ENCODE results near the gene NRXN3. TPM values are rescaled to one million over a fixed set of nuclear protein-coding genes. Genes with fewer than 3 reads are reported as not detected.

The NRXN3 gene
- total RNA-seq, 1 experiment from 2014 or later = not detected

GRCh38 chr14:79056879-79057278 lies 886.7 kb downstream of the NRXN3 start:
- H3K27ac ChIP-seq (ENCODE audit: low read depth, low read length) = no peak overlapping the region
- no peak for TF ChIP-seq POLR2A (IDR thresholded peaks at IDR 0.05; ENCODE audit: borderline replicate concordance, extremely low read depth, insufficient read depth, insufficient read length)
- TF ChIP-seq EGR1 (IDR thresholded peaks at IDR 0.05; ENCODE audit: low read depth) = no peak
- no peak for TF ChIP-seq ZNF274 (IDR thresholded peaks at IDR 0.05; ENCODE audit: low read depth, low read length)
- no peak for TF ChIP-seq FOSL1 (IDR thresholded peaks at IDR 0.05; ENCODE audit: low read depth)
- no peak for TF ChIP-seq ELF1 (IDR thresholded peaks at IDR 0.05; ENCODE audit: borderline replicate concordance, low read depth)
- peaks cover 7 to 19% of the 10 kb centered on the region in 2 experiments; a peak in 2 of 4 replicates for H3K9me3 ChIP-seq (ENCODE audit: control insufficient read depth in 1 of 2, insufficient read depth in 1 of 2, low read depth in 1 of 2, low read length in 2 of 2)
- no peaks in the 10 kb centered on the region for H3K79me2 ChIP-seq (ENCODE audit: insufficient read depth, low read length)
- no peak for DNase-seq (ENCODE audit: low read depth, low spot score)
- no peak overlapping the region for H3K4me2 ChIP-seq (ENCODE audit: low read length)
- no peak overlapping the region for H2AFZ ChIP-seq (ENCODE audit: low read depth, low read length, poor library complexity, severe bottlenecking)
- H3K4me1 ChIP-seq (ENCODE audit: control insufficient read depth in 1 of 2, insufficient read depth in 2 of 2, low read length in 2 of 2) = no peaks in the 10 kb centered on the region
- no peaks in the 10 kb centered on the region for H3K36me3 ChIP-seq (ENCODE audit: control insufficient read depth in 1 of 2, insufficient read depth in 2 of 2, low read length in 2 of 2)
- BruUV-seq (replicated peaks) = no TSS peak
- intact Hi-C loops (cut with micrococcal nuclease) = no loop called here
- RAD21 ChIA-PET (ENCODE audit: low non-redundant PET in 1 of 2, low total read pairs in 2 of 2, uncharacterized antibody in 2 of 2, unreplicated experiment in 2 of 2) = no interaction called here
- no peak overlapping the region for H3K4me3 ChIP-seq (replicated peaks in 1 of 2; ENCODE audit: low read depth in 1 of 2, low read length in 2 of 2)
- POLR2A ChIA-PET = no interaction called here
- ATAC-seq = no peak
- no peaks in the 10 kb centered on the region for H4K20me1 ChIP-seq (ENCODE audit: insufficient read depth)
- CTCF ChIA-PET = no interaction called here
- no peaks in the 10 kb centered on the region for H3K9me2 ChIP-seq (ENCODE audit: insufficient read depth)
- H3K27me3 ChIP-seq (ENCODE audit: insufficient read depth, low read length) = no peaks in the 10 kb centered on the region
- no peak overlapping the region for H3K9ac ChIP-seq (ENCODE audit: low read length)

GRCh38 chr14:79057333-79057732 lies 887.2 kb downstream of the NRXN3 start:
- Histone ChIP-seq H4K20me1 (ENCODE audit: insufficient read depth) (no peaks in the 10 kb centered on the region), H3K27ac (ENCODE audit: low read depth, low read length) (no peak overlapping the region), H3K4me1 (ENCODE audit: control insufficient read depth in 1 of 2, insufficient read depth in 2 of 2, low read length in 2 of 2) (no peaks in the 10 kb centered on the region), H3K9me2 (ENCODE audit: insufficient read depth) (no peaks in the 10 kb centered on the region), H3K4me2 (ENCODE audit: low read length) (no peak overlapping the region), H3K9me3 (ENCODE audit: control insufficient read depth in 1 of 2, insufficient read depth in 1 of 2, low read depth in 1 of 2, low read length in 2 of 2) (peaks cover 10 to 19% of the 10 kb centered on the region in 2 experiments; a peak in 2 of 4 replicates), H3K27me3 (ENCODE audit: insufficient read depth, low read length) (no peaks in the 10 kb centered on the region), H3K36me3 (ENCODE audit: control insufficient read depth in 1 of 2, insufficient read depth in 2 of 2, low read length in 2 of 2) (no peaks in the 10 kb centered on the region), H3K9ac (ENCODE audit: low read length) (no peak overlapping the region), H3K79me2 (ENCODE audit: insufficient read depth, low read length) (no peaks in the 10 kb centered on the region), H3K4me3 (replicated peaks in 1 of 2; ENCODE audit: low read depth in 1 of 2, low read length in 2 of 2) (no peak overlapping the region), H2AFZ (ENCODE audit: low read depth, low read length, poor library complexity, severe bottlenecking) (no peak overlapping the region)
- ChIA-PET CTCF (no interaction called here), RAD21 (ENCODE audit: low non-redundant PET in 1 of 2, low total read pairs in 2 of 2, uncharacterized antibody in 2 of 2, unreplicated experiment in 2 of 2) (no interaction called here), POLR2A (no interaction called here)
- no peak for ATAC-seq
- TF ChIP-seq SRF (IDR thresholded peaks at IDR 0.05; ENCODE audit: low read depth) = no peak
- no peak for TF ChIP-seq CEBPB (IDR thresholded peaks at IDR 0.05; ENCODE audit: low read depth)
- TF ChIP-seq ZBTB33 (IDR thresholded peaks at IDR 0.05; ENCODE audit: extremely low read depth, insufficient replicate concordance, low read length) = no peak
- TF ChIP-seq POLR2A (IDR thresholded peaks at IDR 0.05; ENCODE audit: borderline replicate concordance, extremely low read depth, insufficient read depth, insufficient read length) = no peak
- TF ChIP-seq POLR2AphosphoS5 (IDR thresholded peaks at IDR 0.05; ENCODE audit: low read depth, low read length) = no peak
- intact Hi-C loops (cut with micrococcal nuclease) = no loop called here
- no peak for DNase-seq (ENCODE audit: low read depth, low spot score)
- BruUV-seq (replicated peaks) = no TSS peak

All from HCT116 (cell line).